ENCODE results near the gene TRAPPC13.

Gene TRAPPC13

GRCh38 chr5:65623482-65623881 is 1.3 kb upstream of the TRAPPC13 start:
- peak overlapping the region; percentile 88 for H3K4me2 ChIP-seq (ENCODE audit: insufficient read depth, low read length)
- H3K4me1 ChIP-seq (ENCODE audit: insufficient read depth, low read length), result peaks cover 50% of the 10 kb centered on the region
- H4K20me1 ChIP-seq (ENCODE audit: insufficient read depth, low read length), result no peaks in the 10 kb centered on the region
- no peak for ATAC-seq (ENCODE audit: insufficient read depth, low read depth)
- peak overlapping the region; percentile 98 for H2AFZ ChIP-seq (ENCODE audit: low read depth, low read length)
- H3K4me3 ChIP-seq (ENCODE audit: low read depth in 1 of 2, low read length in 2 of 2), result peak overlapping the region; percentile 98
- H3K27ac ChIP-seq (ENCODE audit: low read length), result peak overlapping the region; percentile 95
- H3K9ac ChIP-seq (ENCODE audit: low read depth, low read length), result peak overlapping the region; percentile 71
- no peak for DNase-seq
- H3K9me3 ChIP-seq (ENCODE audit: insufficient read depth, low read length, severe bottlenecking), result no peaks in the 10 kb centered on the region
- TF ChIP-seq CTCF (IDR thresholded peaks at IDR 0.05; ENCODE audit: borderline replicate concordance, extremely low read depth, low read length, poor library complexity, severe bottlenecking) (no peak), EZH2 (IDR thresholded peaks at IDR 0.05; ENCODE audit: borderline replicate concordance, low read depth, low read length, severe bottlenecking) (no peak)
- peaks cover 92% of the 10 kb centered on the region for H3K79me2 ChIP-seq (ENCODE audit: insufficient read depth, low read length)
- H3K36me3 ChIP-seq (ENCODE audit: insufficient read depth, low read length), result peaks cover 3% of the 10 kb centered on the region; the same call in 1 of the 2 replicates
- no peaks in the 10 kb centered on the region for H3K27me3 ChIP-seq (ENCODE audit: insufficient read depth, low read length, poor library complexity)

GRCh38 chr5:65624025-65624570 is 729 bp upstream of the TRAPPC13 start, which contains the start of gene TRIM23:
TSS of gene TRIM23 (minus strand) at chr5:65624333. CDS start at chr5:65624274, 59 bp downstream.
- no peak for TF ChIP-seq EZH2 (IDR thresholded peaks at IDR 0.05; ENCODE audit: borderline replicate concordance, low read depth, low read length, severe bottlenecking)
- TF ChIP-seq CTCF (IDR thresholded peaks at IDR 0.05; ENCODE audit: borderline replicate concordance, extremely low read depth, low read length, poor library complexity, severe bottlenecking), result peak; percentile 33
- ATAC-seq (ENCODE audit: insufficient read depth, low read depth), result peak; percentile 97
- H3K4me2 ChIP-seq (ENCODE audit: insufficient read depth, low read length), result peak within 1 kb of the TSS; percentile 88
- H3K36me3 ChIP-seq (ENCODE audit: insufficient read depth, low read length), result peaks cover 5% of the 10 kb centered on the region; the same call in 1 of the 2 replicates
- peak within 1 kb of the TSS; percentile 95 for H3K27ac ChIP-seq (ENCODE audit: low read length)
- H3K4me1 ChIP-seq (ENCODE audit: insufficient read depth, low read length), result peaks cover 50% of the 10 kb centered on the region
- no peaks in the 10 kb centered on the region for H3K9me3 ChIP-seq (ENCODE audit: insufficient read depth, low read length, severe bottlenecking)
- H3K4me3 ChIP-seq (ENCODE audit: low read depth in 1 of 2, low read length in 2 of 2), result peak within 1 kb of the TSS; percentile 98
- peak; percentile 92 for DNase-seq
- peak within 1 kb of the TSS; percentile 98 for H2AFZ ChIP-seq (ENCODE audit: low read depth, low read length)
- peaks cover 92% of the 10 kb centered on the region for H3K79me2 ChIP-seq (ENCODE audit: insufficient read depth, low read length)
- peak within 1 kb of the TSS; percentile 71 for H3K9ac ChIP-seq (ENCODE audit: low read depth, low read length)
- H3K27me3 ChIP-seq (ENCODE audit: insufficient read depth, low read length, poor library complexity), result no peaks in the 10 kb centered on the region
- no peaks in the 10 kb centered on the region for H4K20me1 ChIP-seq (ENCODE audit: insufficient read depth, low read length)

- Histone ChIP-seq H3K9ac (ENCODE audit: low read depth, low read length) (peak overlapping the region; percentile 71), H3K36me3 (ENCODE audit: insufficient read depth, low read length) (peaks cover 12% of the 10 kb centered on the region), H2AFZ (ENCODE audit: low read depth, low read length) (0 out of 2 replicates have a peak overlapping the region, but pooled peaks have one; percentile 88), H3K4me1 (ENCODE audit: insufficient read depth, low read length) (peaks cover 50% of the 10 kb centered on the region), H3K79me2 (ENCODE audit: insufficient read depth, low read length) (peaks cover 92% of the 10 kb centered on the region), H3K4me2 (ENCODE audit: insufficient read depth, low read length) (peak overlapping the region; percentile 88), H3K4me3 (ENCODE audit: low read depth in 1 of 2, low read length in 2 of 2) (peak overlapping the region; percentile 98), H3K27me3 (ENCODE audit: insufficient read depth, low read length, poor library complexity) (no peaks in the 10 kb centered on the region), H3K9me3 (ENCODE audit: insufficient read depth, low read length, severe bottlenecking) (no peaks in the 10 kb centered on the region), H3K27ac (ENCODE audit: low read length) (peak overlapping the region; percentile 95), H4K20me1 (ENCODE audit: insufficient read depth, low read length) (no peaks in the 10 kb centered on the region)
- ATAC-seq (ENCODE audit: insufficient read depth, low read depth) (no peak), DNase-seq (no peak)
- TF ChIP-seq EZH2 (IDR thresholded peaks at IDR 0.05; ENCODE audit: borderline replicate concordance, low read depth, low read length, severe bottlenecking) (no peak), CTCF (IDR thresholded peaks at IDR 0.05; ENCODE audit: borderline replicate concordance, extremely low read depth, low read length, poor library complexity, severe bottlenecking) (no peak)
Measured at GRCh38 chr5:65625743-65626142, 916 bp downstream of the TRAPPC13 start.
